Bronchial smooth muscle cell (primary cell): ENCODE data around the gene HUWE1. TPM values are rescaled to one million over a fixed set of nuclear protein-coding genes. Genes with fewer than 3 reads are reported as not detected.

Experiments used
- total RNA-seq: library from RNA; depleted of rRNA; stranded (reverse); fragments of >200 nt; gene quantifications from 2 replicates; pipeline ENCODE4 v1.2.1, GENCODE V29; 2014

Gene HUWE1, protein sequence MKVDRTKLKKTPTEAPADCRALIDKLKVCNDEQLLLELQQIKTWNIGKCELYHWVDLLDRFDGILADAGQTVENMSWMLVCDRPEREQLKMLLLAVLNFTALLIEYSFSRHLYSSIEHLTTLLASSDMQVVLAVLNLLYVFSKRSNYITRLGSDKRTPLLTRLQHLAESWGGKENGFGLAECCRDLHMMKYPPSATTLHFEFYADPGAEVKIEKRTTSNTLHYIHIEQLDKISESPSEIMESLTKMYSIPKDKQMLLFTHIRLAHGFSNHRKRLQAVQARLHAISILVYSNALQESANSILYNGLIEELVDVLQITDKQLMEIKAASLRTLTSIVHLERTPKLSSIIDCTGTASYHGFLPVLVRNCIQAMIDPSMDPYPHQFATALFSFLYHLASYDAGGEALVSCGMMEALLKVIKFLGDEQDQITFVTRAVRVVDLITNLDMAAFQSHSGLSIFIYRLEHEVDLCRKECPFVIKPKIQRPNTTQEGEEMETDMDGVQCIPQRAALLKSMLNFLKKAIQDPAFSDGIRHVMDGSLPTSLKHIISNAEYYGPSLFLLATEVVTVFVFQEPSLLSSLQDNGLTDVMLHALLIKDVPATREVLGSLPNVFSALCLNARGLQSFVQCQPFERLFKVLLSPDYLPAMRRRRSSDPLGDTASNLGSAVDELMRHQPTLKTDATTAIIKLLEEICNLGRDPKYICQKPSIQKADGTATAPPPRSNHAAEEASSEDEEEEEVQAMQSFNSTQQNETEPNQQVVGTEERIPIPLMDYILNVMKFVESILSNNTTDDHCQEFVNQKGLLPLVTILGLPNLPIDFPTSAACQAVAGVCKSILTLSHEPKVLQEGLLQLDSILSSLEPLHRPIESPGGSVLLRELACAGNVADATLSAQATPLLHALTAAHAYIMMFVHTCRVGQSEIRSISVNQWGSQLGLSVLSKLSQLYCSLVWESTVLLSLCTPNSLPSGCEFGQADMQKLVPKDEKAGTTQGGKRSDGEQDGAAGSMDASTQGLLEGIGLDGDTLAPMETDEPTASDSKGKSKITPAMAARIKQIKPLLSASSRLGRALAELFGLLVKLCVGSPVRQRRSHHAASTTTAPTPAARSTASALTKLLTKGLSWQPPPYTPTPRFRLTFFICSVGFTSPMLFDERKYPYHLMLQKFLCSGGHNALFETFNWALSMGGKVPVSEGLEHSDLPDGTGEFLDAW (N-terminal part only)
- 67.3 and 73.9 TPM in 2 replicates for total RNA-seq

DNA sequence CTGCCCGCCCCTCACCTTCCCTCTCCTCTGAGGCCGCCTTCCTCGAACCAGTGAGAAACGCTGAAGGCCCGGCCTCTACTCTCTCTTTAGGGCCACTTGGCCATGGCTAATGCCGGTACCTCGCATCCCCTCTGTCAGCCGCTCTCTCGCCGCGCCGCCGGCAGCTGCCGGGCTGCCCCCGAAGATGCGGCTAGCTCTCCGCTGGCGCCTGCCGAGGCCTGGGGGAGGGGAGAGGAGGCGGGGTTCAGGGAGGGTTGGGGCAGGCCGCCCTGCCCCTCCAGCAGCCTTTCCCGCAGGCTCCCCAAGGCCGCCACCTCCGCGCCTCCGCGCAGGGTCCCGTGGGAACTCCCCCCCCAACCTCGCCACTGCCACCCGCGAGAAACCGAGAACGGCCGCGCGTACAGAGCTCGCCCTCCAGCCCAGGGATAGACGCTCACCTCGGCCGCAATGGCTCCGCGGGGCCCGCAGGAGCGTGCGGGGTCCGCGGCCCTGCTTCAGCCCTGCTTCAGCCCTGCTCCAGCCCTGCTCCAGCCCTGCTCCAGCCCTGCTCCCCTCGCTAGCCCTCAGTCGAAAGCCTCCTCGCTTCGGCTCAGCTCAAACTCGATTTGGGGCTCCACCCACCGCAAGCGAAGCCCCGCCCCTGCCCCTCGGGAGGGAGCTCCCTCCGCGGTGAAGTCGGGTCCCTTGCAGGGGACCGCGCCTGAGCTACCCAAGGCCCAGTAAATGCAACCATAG lies at the start of gene HUWE1:
HUWE1 (minus strand) TSS at position 569 of the 735 bp plus-strand sequence. CDS start 32,612 bp downstream, outside the sequence.

